IMR-90 (cell line): Measurements from ENCODE around the gene TMC7. TPM values are rescaled to one million over a fixed set of nuclear protein-coding genes. Genes with fewer than 3 reads are reported as not detected.
A peak's percentile ranks its signal among the peaks of the same experiment; 100 is the strongest.
"Not testable (repeated sequence)": the region's sequence is repeated elsewhere in the genome, so short reads cannot be mapped to it uniquely, and the experiment has no call there.

Source experiments
- ATAC-seq: fragments of 200-7000 bp; cut with Tn5 transposase; 2 replicates; pipeline ENCODE4 v1.9.1; 2020; ENCODE audit warnings: low read depth, mild to moderate bottlenecking, moderate library complexity
- BruUV-seq: library from RNA; stranded (reverse); fragments of 400-500 nt; replicated peaks from 2 replicates; lab custom pipeline; 2021; lab: Mats Ljungman, UMichigan
- CTCF ChIA-PET: fragments of 300-600 bp; formaldehyde crosslinking; extraction: SDS; loops from one replicate; lab custom pipeline; 2021; ENCODE audit warnings: antibody characterized with exemption; lab: Yijun Ruan, JAX
- POLR2A ChIA-PET: fragments of 300-600 bp; sonication (Branson Sonifier 250); formaldehyde crosslinking; loops from one replicate; lab custom pipeline; 2022; ENCODE audit warnings: antibody characterized with exemption; ENCODE audit not compliant: unreplicated experiment; lab: Charles Lee
- DNase-seq: peaks from one replicate; pipeline ENCODE4 v3.0.0; 2013
- H2AFZ ChIP-seq: replicated peaks from 2 replicates; pipeline ENCODE3; 2013; ENCODE audit warnings: low read length, mild to moderate bottlenecking; ENCODE audit not compliant: poor library complexity
- H2AK5ac ChIP-seq: 2 replicates; pipeline ENCODE4 v1.6.1; 2013; ENCODE audit warnings: low read depth, low read length, inconsistent platforms
- H2AK9ac ChIP-seq: replicated peaks from 2 replicates; pipeline ENCODE3; 2013; ENCODE audit warnings: mild to moderate bottlenecking, low read depth, low read length, moderate library complexity; ENCODE audit not compliant: poor library complexity
- H2BK120ac ChIP-seq: 2 replicates; pipeline ENCODE4 v1.6.1; 2013; ENCODE audit warnings: low read depth, low read length, inconsistent platforms
- H2BK15ac ChIP-seq: 3 replicates; pipeline ENCODE4 v1.6.1; 2013; ENCODE audit warnings: low read depth, low read length, inconsistent platforms
- H2BK20ac ChIP-seq: 2 replicates; pipeline ENCODE4 v1.6.1; 2013; ENCODE audit warnings: low read depth, mild to moderate bottlenecking, inconsistent platforms, low read length, moderate library complexity
- H2BK5ac ChIP-seq: 2 replicates; pipeline ENCODE4 v1.6.1; 2013; ENCODE audit warnings: mild to moderate bottlenecking, low read depth, low read length, inconsistent platforms; ENCODE audit not compliant: poor library complexity, severe bottlenecking
- H3K14ac ChIP-seq: replicated peaks from 2 replicates; pipeline ENCODE4 v1.6.1; 2013; ENCODE audit warnings: low read depth, low read length, inconsistent platforms
- H3K18ac ChIP-seq: 2 replicates; pipeline ENCODE4 v1.6.1; 2013; ENCODE audit warnings: low read depth, low read length, control low read depth
- H3K23ac ChIP-seq: 2 replicates; pipeline ENCODE4 v1.6.1; 2013; ENCODE audit warnings: low read depth, low read length, inconsistent platforms
- H3K27ac ChIP-seq: 2 replicates; pipeline ENCODE4 v1.5.1; 2013; ENCODE audit warnings: mild to moderate bottlenecking, control low read depth, low read length; ENCODE audit not compliant: insufficient read depth
- H3K27me3 ChIP-seq: 2 replicates; pipeline ENCODE4 v1.6.1; 2013; ENCODE audit warnings: low read length; ENCODE audit not compliant: control insufficient read depth, insufficient read depth
- H3K36me3 ChIP-seq: 2 replicates; pipeline ENCODE4 v1.6.1; 2013; ENCODE audit warnings: low read length, mixed read lengths; ENCODE audit not compliant: control insufficient read depth, insufficient read depth
- H3K4ac ChIP-seq: 2 replicates; pipeline ENCODE4 v1.6.1; 2013; ENCODE audit warnings: low read depth, low read length, inconsistent platforms
- H3K4me1 ChIP-seq: 2 replicates; pipeline ENCODE4 v1.6.1; 2013; ENCODE audit warnings: low read length, mixed read lengths; ENCODE audit not compliant: control insufficient read depth, insufficient read depth
- H3K4me2 ChIP-seq: 2 replicates; pipeline ENCODE4 v1.6.1; 2013; ENCODE audit warnings: low read depth, mild to moderate bottlenecking, control low read depth, low read length, moderate library complexity
- H3K4me3 ChIP-seq: 2 replicates; pipeline ENCODE4 v1.5.1; 2013; ENCODE audit warnings: low read depth, mild to moderate bottlenecking, control low read depth, low read length, moderate library complexity; ENCODE audit not compliant: insufficient read depth
- H3K56ac ChIP-seq: 2 replicates; pipeline ENCODE4 v1.6.1; 2013; ENCODE audit warnings: low read length, inconsistent platforms; ENCODE audit not compliant: insufficient read depth; ENCODE audit errors: extremely low read depth
- H3K79me1 ChIP-seq, 2 experiments: 2 replicates each; pipeline ENCODE4 v1.6.1; 2013; ENCODE audit warnings: low read length in 2 of 2, inconsistent platforms in 1 of 2, low read depth in 1 of 2
- H3K9ac ChIP-seq: 2 replicates; pipeline ENCODE4 v1.6.1; 2013; ENCODE audit warnings: low read depth, low read length, control low read depth
- H3K9me1 ChIP-seq: 2 replicates; pipeline ENCODE4 v1.6.1; 2013; ENCODE audit warnings: low read length, inconsistent platforms; ENCODE audit not compliant: insufficient read depth
- H3K9me3 ChIP-seq: 2 replicates; pipeline ENCODE4 v1.6.1; 2013; ENCODE audit warnings: low read length; ENCODE audit not compliant: control insufficient read depth, insufficient read depth
- H4K20me1 ChIP-seq: 2 replicates; pipeline ENCODE4 v1.6.1; 2013; ENCODE audit warnings: low read length, inconsistent platforms; ENCODE audit not compliant: insufficient read depth
- H4K5ac ChIP-seq: 2 replicates; pipeline ENCODE4 v1.6.1; 2013; ENCODE audit warnings: mild to moderate bottlenecking, low read depth, low read length, control low read depth
- H4K8ac ChIP-seq, 2 experiments: 2 replicates each; pipeline ENCODE4 v1.6.1; 2013; ENCODE audit warnings: low read depth in 2 of 2, low read length in 2 of 2, control low read depth in 1 of 2, inconsistent platforms in 1 of 2
- H4K91ac ChIP-seq: 2 replicates; pipeline ENCODE4 v1.6.1; 2013; ENCODE audit warnings: low read depth, low read length, inconsistent platforms; ENCODE audit not compliant: insufficient read depth
- MAFK ChIP-seq: IDR thresholded peaks from 2 replicates; pipeline ENCODE4 v1.6.1; 2012; ENCODE audit warnings: low read depth, low read length, improper control_type of control experiment
- WGBS, 2 experiments: methylation state at CpG; one replicate each; pipeline versions ENCODE4 v1.1.5 to v1.1.7; 2013; ENCODE audit warnings: missing lambda C conversion rate in 2 of 2; ENCODE audit not compliant: insufficient read length in 1 of 2; ENCODE audit errors: extremely low coverage in 2 of 2; 5-methylcytosine and 5-hydroxymethylcytosine counted together
- dilution Hi-C: fragments of 300-500 bp; cut with HindIII; formaldehyde crosslinking; loops from one replicate; pipeline ENCODE4 v1.14.3; 2018; ENCODE audit warnings: low sequenced_read_pairs; ENCODE audit not compliant: unreplicated experiment
- in situ Hi-C: fragments of 300-500 bp; cut with MboI; formaldehyde crosslinking; loops from 3 replicates; pipeline ENCODE4 v1.14.3; 2019; ENCODE audit warnings: low sequenced_read_pairs, inconsistent platforms, mixed read lengths
- intact Hi-C: fragments of 100-400 bp; cut with micrococcal nuclease; formaldehyde crosslinking; loops from 2 replicates; pipeline ENCODE4 v1.10.0; 2022
- polyA plus RNA-seq, 3 experiments: library from polyadenylated mRNA; depleted of rRNA; stranded (reverse); fragments of >200 nt; gene quantifications; 2 replicates each; pipeline ENCODE4 v1.2.3, GENCODE V29; 2012; ENCODE audit warnings: low replicate concordance in 1 of 3
- total RNA-seq: library from RNA; depleted of rRNA; stranded (reverse); fragments of >200 nt; gene quantifications from 2 replicates; pipeline ENCODE4 v1.2.3, GENCODE V29; 2012

TMC7 gene
- total and polyA plus RNA-seq, 2 of the 4 experiments (the other 2 are of a cell fraction) = 0.27 to 0.36 TPM

GRCh38 chr16:18985256-18985655 is 1.5 kb downstream of the TMC7 start:
- H4K8ac ChIP-seq, intact Hi-C loops, H3K36me3 ChIP-seq, H4K20me1 ChIP-seq, H2BK120ac ChIP-seq, H2BK5ac ChIP-seq, H3K4me2 ChIP-seq, H3K23ac ChIP-seq, H4K5ac ChIP-seq, H3K4me1 ChIP-seq, ATAC-seq, H3K27me3 ChIP-seq, H3K18ac ChIP-seq, H3K9me3 ChIP-seq, H3K79me1 ChIP-seq, H3K9ac ChIP-seq, H4K91ac ChIP-seq, H2AK5ac ChIP-seq, H3K9me1 ChIP-seq, DNase-seq, dilution Hi-C loops, H3K56ac ChIP-seq, H3K14ac ChIP-seq, H2BK20ac ChIP-seq, H2AK9ac ChIP-seq, POLR2A ChIA-PET, H3K4me3 ChIP-seq, BruUV-seq, H3K27ac ChIP-seq, H3K4ac ChIP-seq, H2BK15ac ChIP-seq, H2AFZ ChIP-seq: not testable (repeated sequence)
- no CpG with 5 or more reads among the region's 1 CpG for WGBS, 2 experiments
- in situ Hi-C loops = loop anchor here (10.0 kb wide), 1 partner anchor 390 kb away; no protein-coding TSS in a partner anchor
- CTCF ChIA-PET = interaction anchor here (1.1 to 1.3 kb wide), 2 partner anchors 82 to 88 kb away, joined by 4 read pairs; partner anchors contain the start of gene COQ7
- TF ChIP-seq MAFK = peak; percentile 88

GRCh38 chr16:18991731-18992130 is 8.0 kb downstream of the TMC7 start:
- H4K8ac ChIP-seq, H3K36me3 ChIP-seq, in situ Hi-C loops, H2AFZ ChIP-seq, dilution Hi-C loops, H3K9ac ChIP-seq, H3K27ac ChIP-seq, H3K79me1 ChIP-seq, H3K14ac ChIP-seq, H3K18ac ChIP-seq, H4K5ac ChIP-seq, H3K4me2 ChIP-seq, H3K27me3 ChIP-seq, H2AK5ac ChIP-seq, H2BK15ac ChIP-seq, H2BK120ac ChIP-seq, H4K20me1 ChIP-seq, H2BK5ac ChIP-seq, ATAC-seq, H3K4me3 ChIP-seq, H3K23ac ChIP-seq, H3K4me1 ChIP-seq, POLR2A ChIA-PET, H3K4ac ChIP-seq, DNase-seq, BruUV-seq, H4K91ac ChIP-seq, H3K9me3 ChIP-seq, H2BK20ac ChIP-seq, H3K9me1 ChIP-seq, H2AK9ac ChIP-seq, CTCF ChIA-PET, intact Hi-C loops, H3K56ac ChIP-seq: not testable (repeated sequence)
- no CpG with 5 or more reads among the region's 9 CpGs for WGBS, 2 experiments
